ENCODE measurements around the gene SCAPER.

SCAPER gene

DNA sequence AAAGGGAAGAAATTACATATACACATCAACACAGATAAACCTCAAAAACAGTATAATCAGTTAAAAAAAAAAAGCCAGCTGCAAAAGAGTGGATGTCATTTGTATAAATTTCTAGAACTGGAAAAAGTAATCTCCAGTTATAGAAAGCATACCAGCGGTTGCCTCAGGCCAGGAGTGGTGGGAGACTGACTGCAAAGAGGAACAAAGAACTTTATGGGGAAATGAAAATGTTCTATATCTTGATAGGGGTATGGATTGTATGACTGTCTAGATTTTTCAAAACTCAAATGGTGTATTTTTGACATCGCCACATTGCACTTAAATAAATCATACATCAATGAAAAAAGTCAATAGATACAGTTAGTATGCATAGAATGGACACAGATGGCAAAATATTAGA is 241.6 kb downstream of the SCAPER start:
- in situ Hi-C loops (cut with HindIII; ENCODE audit: low pct_ligation_motif_present, low pct_unique_long_range_greater_than_20kb, low sequenced_read_pairs), result no loop called here
- no peak for DNase-seq

DNA sequence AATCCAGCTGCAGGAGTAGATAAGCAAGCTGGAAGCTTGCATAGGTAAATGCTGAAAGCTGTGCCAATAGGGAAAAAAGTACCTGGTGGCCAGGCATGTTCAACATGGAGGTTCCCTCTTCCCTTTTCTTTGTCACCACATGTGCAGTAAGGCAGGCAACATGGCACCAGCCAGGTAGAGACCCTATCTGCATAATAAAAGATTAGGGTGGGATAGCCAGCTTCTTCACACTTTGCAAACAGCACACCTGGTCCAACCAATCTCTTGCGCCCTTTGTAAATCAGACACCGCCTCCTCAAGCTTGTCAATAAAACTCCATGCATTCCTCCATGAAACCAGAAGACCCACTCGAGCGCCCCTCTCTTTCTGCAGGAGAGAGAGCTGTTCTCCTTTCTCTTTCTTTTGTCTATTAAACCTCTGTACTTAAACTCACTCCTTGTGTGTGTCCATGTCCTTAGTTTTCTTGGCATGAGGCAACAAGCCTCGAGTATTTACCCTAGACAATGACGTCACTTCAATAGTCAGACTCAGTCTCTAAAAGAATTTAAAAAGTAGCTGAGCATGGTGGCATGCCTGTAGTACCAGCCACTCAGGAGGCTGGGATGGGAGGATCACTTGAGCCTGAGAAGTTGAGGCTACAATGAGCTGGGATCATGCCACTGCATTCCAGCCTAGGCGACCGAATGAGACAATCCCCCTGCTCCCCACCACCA is 256.3 kb downstream of the SCAPER start:
- in situ Hi-C loops (cut with HindIII; ENCODE audit: low pct_ligation_motif_present, low pct_unique_long_range_greater_than_20kb, low sequenced_read_pairs), result no loop called here
- DNase-seq, result no peak

DNA sequence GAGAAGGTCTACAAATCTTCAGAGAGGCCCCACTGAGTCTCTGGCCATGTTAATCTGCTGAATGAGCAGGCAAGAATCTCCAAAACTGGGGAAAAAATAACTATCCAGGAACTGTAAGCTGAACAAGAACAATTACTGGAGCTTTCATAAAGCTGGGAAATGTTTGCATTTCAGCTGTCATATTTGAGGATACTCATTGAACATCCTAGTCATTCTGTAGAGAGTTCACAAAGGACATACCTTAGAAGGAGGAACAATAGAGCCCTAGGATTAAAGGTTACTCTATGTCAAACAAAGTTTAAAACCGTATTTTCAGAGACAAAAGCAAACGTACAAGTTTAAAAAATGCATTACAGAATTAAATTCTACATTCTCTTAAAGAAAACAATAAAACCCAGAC is 257.5 kb downstream of the SCAPER start:
- in situ Hi-C loops (cut with HindIII; ENCODE audit: low pct_ligation_motif_present, low pct_unique_long_range_greater_than_20kb, low sequenced_read_pairs), result no loop called here
- DNase-seq, result no peak

GRCh38 chr15:76644646-76645045 is 260.5 kb downstream of the SCAPER start:
- in situ Hi-C loops (cut with HindIII; ENCODE audit: low pct_ligation_motif_present, low pct_unique_long_range_greater_than_20kb, low sequenced_read_pairs), result no loop called here
- no peak for DNase-seq

DNA sequence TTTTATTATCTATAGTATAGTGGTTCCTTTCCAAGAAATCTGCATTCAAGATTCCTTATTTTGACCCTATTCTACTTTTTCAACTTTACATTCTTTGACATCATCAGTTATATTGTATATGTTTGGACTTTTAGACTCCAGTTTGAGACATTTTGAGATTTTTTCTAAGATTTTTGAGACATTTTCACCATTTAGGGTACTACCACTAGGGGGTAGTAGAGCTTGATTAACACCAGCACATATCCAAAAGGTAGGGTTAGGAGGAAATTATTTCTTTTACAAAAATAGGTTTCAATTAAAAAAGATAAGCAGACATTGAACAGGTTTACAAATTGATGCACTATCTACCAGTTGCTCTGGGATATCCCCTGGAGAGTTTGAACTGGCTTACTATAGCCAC is 262.5 kb downstream of the SCAPER start:
- in situ Hi-C loops (cut with HindIII; ENCODE audit: low pct_ligation_motif_present, low pct_unique_long_range_greater_than_20kb, low sequenced_read_pairs), result no loop called here
- peak; percentile 11 for DNase-seq

DNA sequence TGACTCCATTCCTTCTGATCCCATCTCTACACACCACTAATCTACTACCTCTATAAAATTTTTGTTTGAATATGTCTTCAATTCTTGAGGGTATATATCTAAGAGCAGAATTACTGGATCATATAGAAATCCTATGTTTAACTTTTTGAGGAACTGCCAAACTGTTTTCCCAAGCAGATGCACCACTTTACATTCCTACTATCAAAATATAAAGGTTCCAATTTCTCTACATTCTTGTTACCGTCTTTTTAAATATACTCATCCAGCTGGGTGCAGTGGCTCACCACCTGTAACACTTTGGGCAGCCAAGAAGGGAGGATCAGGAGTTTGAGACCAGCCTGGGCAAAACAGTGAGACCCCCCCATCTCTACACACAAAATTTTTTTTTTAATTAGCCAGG is 268.0 kb downstream of the SCAPER start:
- in situ Hi-C loops (cut with HindIII; ENCODE audit: low pct_ligation_motif_present, low pct_unique_long_range_greater_than_20kb, low sequenced_read_pairs), result no loop called here
- DNase-seq, result no peak

DNA sequence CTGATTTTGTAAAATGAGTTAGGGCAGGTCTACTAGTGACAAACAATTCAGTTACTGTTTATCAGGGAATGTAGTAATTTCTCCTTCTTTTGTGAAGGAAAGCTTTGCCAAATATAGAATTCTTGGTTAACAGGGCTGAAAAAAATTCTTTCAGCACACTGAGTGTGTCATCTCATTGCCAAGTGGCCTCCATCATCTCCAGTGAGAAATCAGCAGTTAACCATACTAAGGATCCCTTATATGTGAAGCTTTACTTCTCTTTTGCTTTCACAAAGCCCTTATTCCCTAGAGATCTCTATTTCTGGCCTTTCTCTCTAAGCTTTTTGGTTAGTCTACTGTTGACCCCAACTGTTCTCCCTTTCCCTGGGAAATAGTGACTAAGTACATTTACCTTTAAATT is 269.1 kb downstream of the SCAPER start:
- in situ Hi-C loops (cut with HindIII; ENCODE audit: low pct_ligation_motif_present, low pct_unique_long_range_greater_than_20kb, low sequenced_read_pairs), result no loop called here
- peak; percentile 5 for DNase-seq

- in situ Hi-C loops (cut with HindIII; ENCODE audit: low pct_ligation_motif_present, low pct_unique_long_range_greater_than_20kb, low sequenced_read_pairs), result no loop called here
- no peak for DNase-seq
Measured at GRCh38 chr15:76626611-76627010, 278.5 kb downstream of the SCAPER start.

GRCh38 chr15:76625267-76625666 is 279.9 kb downstream of the SCAPER start:
- in situ Hi-C loops (cut with HindIII; ENCODE audit: low pct_ligation_motif_present, low pct_unique_long_range_greater_than_20kb, low sequenced_read_pairs), result no loop called here
- DNase-seq, result no peak

DNA sequence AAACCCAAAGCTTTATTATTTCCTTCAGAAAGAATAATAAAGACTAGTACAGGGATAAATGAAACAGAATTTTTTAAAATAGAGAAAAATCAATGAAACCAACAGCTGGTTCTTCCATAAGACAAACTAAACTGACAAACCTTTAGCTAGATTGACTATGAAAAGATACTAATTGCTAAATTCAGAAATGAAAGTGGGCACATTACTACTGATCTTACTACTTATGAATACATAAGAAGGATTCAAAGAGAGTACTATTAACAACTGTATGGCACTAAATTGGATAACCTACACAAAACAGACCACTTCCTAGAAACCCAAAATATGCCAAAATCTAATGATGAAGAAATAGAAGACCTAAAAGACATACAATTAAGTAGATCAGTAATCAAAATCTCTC is 290.4 kb downstream of the SCAPER start:
- in situ Hi-C loops (cut with HindIII; ENCODE audit: low pct_ligation_motif_present, low pct_unique_long_range_greater_than_20kb, low sequenced_read_pairs), result no loop called here
- DNase-seq, result no peak

- DNase-seq, result no peak
- in situ Hi-C loops (cut with HindIII; ENCODE audit: low pct_ligation_motif_present, low pct_unique_long_range_greater_than_20kb, low sequenced_read_pairs), result no loop called here
Measured at GRCh38 chr15:76588811-76589747, 316.1 kb downstream of the SCAPER start.

DNA sequence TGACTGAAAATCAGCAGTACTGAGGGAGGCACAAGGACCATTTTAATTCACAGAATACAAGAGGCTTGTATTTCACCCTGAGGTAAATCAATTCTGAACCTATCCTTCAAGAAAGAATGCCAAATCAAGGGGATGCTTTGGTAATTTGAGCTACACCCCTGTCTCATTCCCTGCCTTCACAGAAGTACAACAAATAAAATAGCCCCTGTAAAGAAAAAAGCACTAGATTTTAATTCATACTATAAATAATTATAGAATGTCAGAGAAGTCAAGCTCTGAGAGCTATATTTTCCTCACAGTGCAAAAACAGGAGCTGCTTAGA is 319.6 kb downstream of the SCAPER start:
- in situ Hi-C loops (cut with HindIII; ENCODE audit: low pct_ligation_motif_present, low pct_unique_long_range_greater_than_20kb, low sequenced_read_pairs), result no loop called here
- DNase-seq, result no peak

DNA sequence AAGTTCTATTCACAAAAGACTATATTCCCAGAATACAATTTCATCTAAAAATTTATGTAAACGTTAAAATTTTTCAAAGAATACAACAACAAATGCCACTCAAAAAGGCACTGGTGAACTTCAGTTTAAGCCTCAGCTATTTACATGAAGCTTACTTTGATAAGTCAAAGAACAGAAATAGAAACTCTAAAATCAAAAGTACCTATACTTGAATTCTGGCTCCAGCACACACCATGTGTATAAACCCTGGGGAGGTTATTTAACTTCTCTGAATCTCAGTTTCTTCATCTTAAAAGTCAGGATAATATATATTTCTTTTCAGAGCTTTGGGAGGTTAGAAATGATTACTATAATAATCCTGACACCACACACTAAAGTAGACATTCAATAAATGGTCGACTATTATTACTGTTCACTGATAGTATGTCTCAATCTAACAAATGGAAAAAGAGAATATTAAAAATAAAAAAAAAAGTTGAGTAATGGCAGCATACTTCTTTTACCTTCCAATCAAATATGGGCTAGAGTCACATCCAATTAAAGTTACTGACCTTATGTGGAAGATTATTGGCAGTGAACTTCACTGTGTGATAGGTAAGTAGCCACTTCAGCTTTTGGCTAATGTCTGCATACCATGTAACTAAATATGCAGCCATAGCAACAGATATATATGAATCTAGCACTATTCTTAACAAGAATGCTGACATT is 320.1 kb downstream of the SCAPER start:
- DNase-seq, result no peak
- in situ Hi-C loops (cut with HindIII; ENCODE audit: low pct_ligation_motif_present, low pct_unique_long_range_greater_than_20kb, low sequenced_read_pairs), result no loop called here

DNA sequence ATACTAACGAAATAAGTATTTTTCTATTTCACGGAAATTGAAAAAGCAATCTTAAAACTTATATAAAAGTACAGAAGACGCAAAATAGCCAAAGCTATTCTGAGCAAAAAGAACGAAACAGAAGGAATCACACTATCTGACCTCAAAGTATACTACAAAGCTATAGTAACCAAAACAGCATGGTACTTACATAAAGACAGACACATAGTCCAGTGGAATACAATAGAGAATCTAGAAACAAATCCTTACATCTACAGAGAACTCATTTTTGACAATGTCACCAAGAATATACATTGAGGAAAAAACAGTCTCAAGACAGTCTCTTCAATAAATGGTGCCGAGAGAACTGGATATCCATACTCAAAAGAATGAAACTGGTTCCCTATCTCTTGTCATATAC is 322.6 kb downstream of the SCAPER start:
- no peak for DNase-seq
- in situ Hi-C loops (cut with HindIII; ENCODE audit: low pct_ligation_motif_present, low pct_unique_long_range_greater_than_20kb, low sequenced_read_pairs), result no loop called here

- no peak for DNase-seq
- in situ Hi-C loops (cut with HindIII; ENCODE audit: low pct_ligation_motif_present, low pct_unique_long_range_greater_than_20kb, low sequenced_read_pairs), result no loop called here
Measured at GRCh38 chr15:76577879-76578512, 327.1 kb downstream of the SCAPER start.

DNA sequence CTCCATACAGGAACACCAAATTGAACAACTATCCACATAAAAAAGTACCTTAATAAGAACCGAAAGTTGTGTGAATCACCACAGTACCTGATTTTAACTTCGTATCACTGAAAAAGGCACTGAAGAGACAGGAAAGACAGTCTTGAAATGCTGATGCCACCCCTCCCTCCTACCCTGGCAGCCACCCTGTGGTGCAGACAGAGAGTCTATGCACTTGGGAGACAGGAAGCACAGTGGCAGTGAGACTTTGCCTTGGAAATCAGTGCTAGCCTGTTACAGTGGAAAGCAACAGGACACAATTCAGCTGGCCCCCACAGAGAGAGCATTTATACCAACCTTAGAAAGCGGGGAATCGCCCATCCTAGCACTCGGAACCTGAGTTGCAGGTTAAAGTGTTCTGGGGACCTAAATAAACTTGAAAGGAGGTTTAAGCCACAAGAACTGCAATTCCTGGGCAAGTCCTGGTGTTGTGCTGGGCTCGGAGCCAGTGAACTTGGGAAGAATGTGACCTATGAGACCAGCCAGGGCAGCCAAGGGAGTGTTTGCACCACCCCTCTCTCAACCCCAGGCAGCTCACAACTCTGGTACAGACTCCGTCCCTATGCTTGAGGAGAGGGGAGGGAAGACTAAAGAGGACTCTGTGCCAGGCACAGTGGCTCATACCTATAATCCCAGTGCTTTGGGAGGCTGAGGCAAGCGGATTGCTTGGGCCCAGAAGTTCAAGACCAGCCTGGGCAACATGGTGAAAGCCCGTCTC is 328.4 kb downstream of the SCAPER start:
- in situ Hi-C loops (cut with HindIII; ENCODE audit: low pct_ligation_motif_present, low pct_unique_long_range_greater_than_20kb, low sequenced_read_pairs), result no loop called here
- DNase-seq, result peak; percentile 29

DNA sequence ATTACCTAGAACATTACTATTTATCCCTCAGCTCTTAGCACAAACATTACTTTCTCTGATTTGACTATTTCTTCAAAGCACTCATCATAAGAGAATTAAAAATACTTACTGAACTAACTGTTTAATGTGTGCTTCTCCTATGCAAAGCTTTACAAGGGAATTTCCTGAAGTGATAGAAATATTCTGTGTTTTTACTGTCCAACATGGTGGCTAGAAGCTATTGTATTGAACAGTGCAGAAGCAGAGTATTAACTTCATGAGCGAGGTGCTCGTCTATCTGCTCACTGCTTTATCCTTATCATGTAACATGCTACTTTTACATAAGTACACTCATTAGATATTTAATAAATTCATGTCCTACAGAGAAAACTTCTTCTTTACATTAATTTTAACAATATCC is 329.5 kb downstream of the SCAPER start:
- in situ Hi-C loops (cut with HindIII; ENCODE audit: low pct_ligation_motif_present, low pct_unique_long_range_greater_than_20kb, low sequenced_read_pairs), result no loop called here
- no peak for DNase-seq

GRCh38 chr15:76575274-76575673 is 329.9 kb downstream of the SCAPER start:
- DNase-seq, result peak; percentile 30
- in situ Hi-C loops (cut with HindIII; ENCODE audit: low pct_ligation_motif_present, low pct_unique_long_range_greater_than_20kb, low sequenced_read_pairs), result no loop called here
